GM18909 (cell line): ENCODE results near the gene KLKB1.

Experiments used
- ATAC-seq: cut with Tn5 transposase; IDR thresholded peaks from one replicate; pipeline ENCODE4 v1.9.1; 2021; ENCODE audit warnings: mild to moderate bottlenecking; ENCODE audit not compliant: unreplicated experiment, poor library complexity

Gene KLKB1

GRCh38 chr4:186300659-186301390 lies 73.5 kb downstream of the KLKB1 start:
- ATAC-seq = no peak

- no peak for ATAC-seq
Observed at GRCh38 chr4:186304216-186304615, 76.9 kb downstream of the KLKB1 start.

DNA sequence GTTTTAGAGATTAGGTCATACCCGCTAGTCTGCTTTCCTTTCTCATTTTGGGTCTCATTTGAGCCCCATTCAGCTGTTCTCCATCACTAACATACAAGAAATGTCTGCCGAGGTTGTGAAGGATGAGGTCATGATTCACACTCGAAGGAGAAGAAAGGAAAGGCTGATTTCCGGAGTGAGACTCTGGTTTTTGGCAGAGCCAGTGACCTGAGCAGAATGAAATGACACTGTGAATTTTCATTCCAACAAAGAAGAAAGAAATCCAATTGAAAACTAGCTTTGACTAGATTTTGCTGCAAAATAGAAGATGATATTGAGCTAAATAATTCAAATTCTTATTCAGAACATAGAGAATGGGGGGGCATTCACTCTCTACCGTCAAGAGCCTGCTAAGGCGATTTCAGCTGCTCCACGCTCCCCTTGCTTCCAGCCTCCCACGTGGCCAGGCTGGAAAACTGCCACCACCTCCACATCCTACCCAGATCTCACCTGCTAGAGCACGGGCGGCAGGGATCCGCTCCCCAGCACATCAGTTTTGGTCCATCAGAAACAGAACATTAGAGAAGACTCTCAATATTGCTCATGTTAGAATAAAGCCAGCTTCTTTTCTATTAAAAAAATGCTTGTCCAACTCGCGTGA lies 77.7 kb downstream of the KLKB1 start:
- ATAC-seq = no peak

- ATAC-seq = no peak
Observed at GRCh38 chr4:186307497-186307896, 80.2 kb downstream of the KLKB1 start.

DNA sequence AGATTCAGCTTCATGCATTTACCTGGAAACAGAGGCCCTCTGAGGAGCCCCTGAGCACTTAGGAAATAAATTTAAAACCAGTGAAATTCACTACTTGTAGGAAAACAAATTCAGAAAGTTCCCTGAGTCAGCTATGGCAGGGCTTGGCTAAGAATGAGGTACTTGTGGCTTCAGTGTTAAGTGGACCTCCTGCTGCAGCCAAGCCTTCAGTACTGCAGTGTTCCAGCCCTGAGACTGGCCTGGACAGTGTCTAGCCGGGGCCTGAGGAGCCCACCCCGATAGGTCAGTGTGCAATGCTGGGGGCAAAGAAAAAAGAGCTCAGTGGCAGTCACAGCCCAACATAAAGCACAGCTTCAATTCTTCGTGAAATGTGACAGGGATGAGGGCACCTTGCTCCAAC lies 80.6 kb downstream of the KLKB1 start:
- ATAC-seq = no peak
